OCI-LY7 (cell line): ENCODE measurements around the gene EVI5L.

Source experiments
- EZH2phosphoT487 ChIP-seq: fragments of 200-600 bp; sonication (generic); IDR thresholded peaks from 2 replicates; pipeline ENCODE4 v1.6.1; 2018; ENCODE audit warnings: low read depth, borderline replicate concordance, mild to moderate bottlenecking, mixed run types, antibody characterized with exemption, low read length, moderate library complexity, mixed read lengths
- TF ChIP-seq, protein P1 (sequence below): fragments of 200-600 bp; sonication (generic); conservative IDR thresholded peaks from 2 replicates; pipeline ENCODE4 v1.5.1; 2014; ENCODE audit warnings: mild to moderate bottlenecking, antibody characterized with exemption, low read length, moderate library complexity, mixed read lengths

DNA sequence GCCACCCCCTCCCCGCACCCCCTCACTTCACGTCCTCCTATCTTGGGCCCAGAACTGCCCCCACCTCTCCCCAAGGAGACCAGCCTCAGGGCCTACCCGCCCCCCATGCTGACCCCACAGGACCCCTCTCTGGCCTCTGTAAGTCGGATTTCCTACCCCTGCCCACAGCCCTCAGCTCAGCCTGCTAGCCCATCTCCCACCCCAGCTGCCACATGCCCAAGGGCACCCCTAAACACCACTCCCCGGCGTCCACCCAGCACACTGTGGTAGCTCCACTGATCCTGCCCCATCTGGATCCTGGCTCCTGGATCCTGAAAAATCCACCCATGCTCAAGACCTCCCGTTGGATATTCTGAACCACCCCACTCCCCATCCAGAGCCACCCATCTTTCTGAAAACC lies 805 bp downstream of the EVI5L start:
- TF ChIP-seq, protein P1, sequence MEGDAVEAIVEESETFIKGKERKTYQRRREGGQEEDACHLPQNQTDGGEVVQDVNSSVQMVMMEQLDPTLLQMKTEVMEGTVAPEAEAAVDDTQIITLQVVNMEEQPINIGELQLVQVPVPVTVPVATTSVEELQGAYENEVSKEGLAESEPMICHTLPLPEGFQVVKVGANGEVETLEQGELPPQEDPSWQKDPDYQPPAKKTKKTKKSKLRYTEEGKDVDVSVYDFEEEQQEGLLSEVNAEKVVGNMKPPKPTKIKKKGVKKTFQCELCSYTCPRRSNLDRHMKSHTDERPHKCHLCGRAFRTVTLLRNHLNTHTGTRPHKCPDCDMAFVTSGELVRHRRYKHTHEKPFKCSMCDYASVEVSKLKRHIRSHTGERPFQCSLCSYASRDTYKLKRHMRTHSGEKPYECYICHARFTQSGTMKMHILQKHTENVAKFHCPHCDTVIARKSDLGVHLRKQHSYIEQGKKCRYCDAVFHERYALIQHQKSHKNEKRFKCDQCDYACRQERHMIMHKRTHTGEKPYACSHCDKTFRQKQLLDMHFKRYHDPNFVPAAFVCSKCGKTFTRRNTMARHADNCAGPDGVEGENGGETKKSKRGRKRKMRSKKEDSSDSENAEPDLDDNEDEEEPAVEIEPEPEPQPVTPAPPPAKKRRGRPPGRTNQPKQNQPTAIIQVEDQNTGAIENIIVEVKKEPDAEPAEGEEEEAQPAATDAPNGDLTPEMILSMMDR: no peak
- TF ChIP-seq EZH2phosphoT487: no peak
